Gastroesophageal sphincter (tissue), 3 donors: ENCODE measurements around the gene TRIM56.

Experiments used
- EP300 ChIP-seq: sonication (generic); formaldehyde crosslinking; IDR thresholded peaks from one replicate; pipeline ENCODE4 v1.6.1; 2017; ENCODE audit warnings: antibody characterized with exemption, mild to moderate bottlenecking
- POLR2A ChIP-seq, 2 donors: fragments of 450-650 bp; IDR thresholded peaks; one replicate each; pipeline ENCODE4 v1.6.1; 2017; ENCODE audit warnings: antibody characterized with exemption in 2 of 2, mild to moderate bottlenecking in 2 of 2, moderate library complexity in 1 of 2
- POLR2AphosphoS5 ChIP-seq: sonication (generic); formaldehyde crosslinking; IDR thresholded peaks from one replicate; pipeline ENCODE4 v1.6.1; 2017; ENCODE audit warnings: antibody characterized with exemption
- TF ChIP-seq, protein P1 (sequence below), 4 experiments: fragments of 200-600 bp in 2 of 4; fragments of 450-650 bp in 2 of 4; sonication (generic) in 1 of 4; IDR thresholded peaks; one replicate each; pipeline ENCODE4 v1.5.1; 2017 to 2019; ENCODE audit warnings: antibody characterized with exemption in 4 of 4, mild to moderate bottlenecking in 2 of 4, moderate library complexity in 2 of 4

DNA sequence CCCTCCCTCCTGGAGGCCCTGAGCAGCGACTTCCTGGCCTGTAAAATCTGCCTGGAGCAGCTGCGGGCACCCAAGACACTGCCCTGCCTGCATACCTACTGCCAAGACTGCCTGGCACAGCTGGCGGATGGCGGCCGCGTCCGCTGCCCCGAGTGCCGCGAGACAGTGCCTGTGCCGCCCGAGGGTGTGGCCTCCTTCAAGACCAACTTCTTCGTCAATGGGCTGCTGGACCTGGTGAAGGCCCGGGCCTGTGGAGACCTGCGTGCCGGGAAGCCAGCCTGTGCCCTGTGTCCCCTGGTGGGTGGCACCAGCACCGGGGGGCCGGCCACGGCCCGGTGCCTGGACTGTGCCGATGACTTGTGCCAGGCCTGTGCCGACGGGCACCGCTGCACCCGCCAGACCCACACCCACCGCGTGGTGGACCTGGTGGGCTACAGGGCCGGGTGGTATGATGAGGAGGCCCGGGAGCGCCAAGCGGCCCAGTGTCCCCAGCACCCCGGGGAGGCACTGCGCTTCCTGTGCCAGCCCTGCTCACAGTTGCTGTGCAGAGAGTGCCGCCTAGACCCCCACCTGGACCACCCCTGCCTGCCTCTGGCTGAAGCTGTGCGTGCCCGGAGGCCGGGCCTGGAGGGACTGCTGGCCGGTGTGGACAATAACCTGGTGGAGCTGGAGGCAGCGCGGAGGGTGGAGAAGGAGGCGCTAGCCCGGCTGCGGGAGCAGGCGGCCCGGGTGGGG, 2.2 kb downstream of the TRIM56 start:
- TF ChIP-seq, protein P1, sequence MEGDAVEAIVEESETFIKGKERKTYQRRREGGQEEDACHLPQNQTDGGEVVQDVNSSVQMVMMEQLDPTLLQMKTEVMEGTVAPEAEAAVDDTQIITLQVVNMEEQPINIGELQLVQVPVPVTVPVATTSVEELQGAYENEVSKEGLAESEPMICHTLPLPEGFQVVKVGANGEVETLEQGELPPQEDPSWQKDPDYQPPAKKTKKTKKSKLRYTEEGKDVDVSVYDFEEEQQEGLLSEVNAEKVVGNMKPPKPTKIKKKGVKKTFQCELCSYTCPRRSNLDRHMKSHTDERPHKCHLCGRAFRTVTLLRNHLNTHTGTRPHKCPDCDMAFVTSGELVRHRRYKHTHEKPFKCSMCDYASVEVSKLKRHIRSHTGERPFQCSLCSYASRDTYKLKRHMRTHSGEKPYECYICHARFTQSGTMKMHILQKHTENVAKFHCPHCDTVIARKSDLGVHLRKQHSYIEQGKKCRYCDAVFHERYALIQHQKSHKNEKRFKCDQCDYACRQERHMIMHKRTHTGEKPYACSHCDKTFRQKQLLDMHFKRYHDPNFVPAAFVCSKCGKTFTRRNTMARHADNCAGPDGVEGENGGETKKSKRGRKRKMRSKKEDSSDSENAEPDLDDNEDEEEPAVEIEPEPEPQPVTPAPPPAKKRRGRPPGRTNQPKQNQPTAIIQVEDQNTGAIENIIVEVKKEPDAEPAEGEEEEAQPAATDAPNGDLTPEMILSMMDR (IDR thresholded peaks at IDR 0.05): no peak
- TF ChIP-seq EP300 (no peak), POLR2AphosphoS5 (no peak), POLR2A (IDR thresholded peaks at IDR 0.05) (no peak)
